Sigmoid colon (tissue), 7 donors: ENCODE measurements around the gene C1orf174. TPM values are rescaled to one million over a fixed set of nuclear protein-coding genes. Genes with fewer than 3 reads are reported as not detected.

ENCODE experiments used
- DNase-seq: peaks from one replicate; pipeline ENCODE4 v3.0.0-alpha.2; 2019
- H3K27ac ChIP-seq, 4 donors: fragments of 200-600 bp; sonication (generic); one replicate each; pipeline ENCODE4 v1.5.1; 2016 to 2019; ENCODE audit warnings: mild to moderate bottlenecking in 1 of 4
- H3K27me3 ChIP-seq, 3 donors: fragments of 200-600 bp; sonication (generic); one replicate each; pipeline ENCODE4 v1.5.1; 2019; ENCODE audit warnings: mild to moderate bottlenecking in 1 of 3
- H3K36me3 ChIP-seq, 4 donors: fragments of 200-600 bp; sonication (generic); one replicate each; pipeline ENCODE4 v1.5.1; 2016 to 2019
- H3K4me1 ChIP-seq, 4 donors: fragments of 200-600 bp; sonication (generic); one replicate each; pipeline ENCODE4 v1.5.1; 2017 to 2019
- H3K4me3 ChIP-seq, 4 donors: fragments of 200-600 bp; sonication (generic); one replicate each; pipeline ENCODE4 v1.5.1; 2017 to 2019; ENCODE audit warnings: mild to moderate bottlenecking in 2 of 4, moderate library complexity in 1 of 4
- H3K9me3 ChIP-seq, 4 donors: fragments of 200-600 bp in 3 of 4; sonication (generic) in 3 of 4; one replicate each; pipeline versions ENCODE4 v1.5.1 to v1.6.1; 2013 to 2019
- CTCF ChIP-seq, 4 experiments: fragments of 450-650 bp in 3 of 4; fragments of 200-600 bp in 1 of 4; IDR thresholded peaks; one replicate each; pipeline ENCODE4 v1.5.1; 2016 to 2019; ENCODE audit warnings: antibody characterized with exemption in 4 of 4, mild to moderate bottlenecking in 3 of 4, moderate library complexity in 2 of 4
- EP300 ChIP-seq, 4 donors: sonication (generic); formaldehyde crosslinking; IDR thresholded peaks; one replicate each; pipeline ENCODE4 v1.6.1; 2017; ENCODE audit warnings: antibody characterized with exemption in 4 of 4
- POLR2A ChIP-seq, 2 donors: fragments of 450-650 bp; IDR thresholded peaks; one replicate each; pipeline ENCODE4 v1.6.1; 2016; ENCODE audit warnings: antibody characterized with exemption in 2 of 2, mild to moderate bottlenecking in 2 of 2, moderate library complexity in 2 of 2
- POLR2AphosphoS5 ChIP-seq, 4 donors: sonication (generic); formaldehyde crosslinking; IDR thresholded peaks; one replicate each; pipeline ENCODE4 v1.6.1; 2017; ENCODE audit warnings: antibody characterized with exemption in 4 of 4
- WGBS, 2 donors: extraction: QIAGEN DNeasy Blood & Tissue Kit; methylation state at CpG; one replicate each; pipeline ENCODE4 v1.1.7; 2013; 5-methylcytosine and 5-hydroxymethylcytosine counted together
- intact Hi-C: fragments of 100-400 bp; cut with DNase I; formaldehyde crosslinking; loops from one replicate; pipeline ENCODE4 v1.15.1; 2023
- polyA plus RNA-seq, 3 donors: library from polyadenylated mRNA; stranded (reverse); fragments of 200-250 nt; gene quantifications; one replicate each; pipeline ENCODE4 v1.2.3, GENCODE V29; 2013
- total RNA-seq, 4 donors: library from RNA; depleted of rRNA; stranded (reverse); fragments of >200 nt; gene quantifications; one replicate each; pipeline ENCODE4 v1.1.0, GENCODE V29; 2016
- donor health status: healthy with polysubstance abuse.
- donor health status: Bipolar disorder and iron deficiency.
- donor health status: healthy.

Gene C1orf174
- total and polyA plus RNA-seq, 7 donors = 10.8 to 33.0 (median 23.4) TPM

DNA sequence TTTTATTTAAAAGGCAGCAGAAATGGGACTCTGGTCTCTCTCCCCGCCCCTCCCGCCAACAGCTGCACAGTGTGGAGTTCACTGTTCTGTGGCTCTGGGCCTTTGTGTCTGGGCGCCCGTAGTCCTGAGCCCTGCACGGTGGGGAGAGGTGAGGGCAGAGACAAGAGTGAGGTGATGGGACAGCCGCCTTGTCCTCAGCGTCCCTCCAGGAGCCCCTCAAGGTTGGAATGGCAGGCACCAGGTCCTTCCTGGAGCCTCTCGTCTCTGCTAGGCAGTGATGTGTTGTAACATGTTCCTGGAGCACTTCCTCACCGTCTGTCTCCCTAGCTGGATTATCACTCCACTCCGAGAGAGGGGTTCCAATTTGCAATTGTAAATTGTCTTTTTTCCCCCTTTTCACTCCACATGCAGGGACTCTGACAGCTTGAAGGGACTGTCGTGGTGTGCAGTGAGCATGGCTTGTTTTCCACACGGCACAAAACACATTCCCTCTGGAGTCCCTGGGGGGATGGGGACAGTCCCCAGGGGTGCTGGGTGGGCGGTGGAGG lies 44.6 kb upstream of the C1orf174 start:
- TF ChIP-seq POLR2A (IDR thresholded peaks at IDR 0.05) (no peak), CTCF (IDR thresholded peaks at IDR 0.05) (no peak), EP300 (IDR thresholded peaks at IDR 0.05) (no peak), POLR2AphosphoS5 (IDR thresholded peaks at IDR 0.05) (no peak)
- intact Hi-C loops = no loop called here
- WGBS, 2 donors = 76 to 79% methylated on average over 13 of the region's 13 CpGs
- no peaks in the 10 kb centered on the region for H3K36me3 ChIP-seq
- H3K4me1 ChIP-seq = peaks cover 0 to 6% (median 5%) of the 10 kb centered on the region in 4 donors
- no peaks in the 10 kb centered on the region for H3K9me3 ChIP-seq
- H3K27me3 ChIP-seq = peaks cover 0 to 4% (median 0%) of the 10 kb centered on the region in 3 donors
- no peak overlapping the region for H3K27ac ChIP-seq
- H3K4me3 ChIP-seq = no peak overlapping the region
- DNase-seq = no peak

DNA sequence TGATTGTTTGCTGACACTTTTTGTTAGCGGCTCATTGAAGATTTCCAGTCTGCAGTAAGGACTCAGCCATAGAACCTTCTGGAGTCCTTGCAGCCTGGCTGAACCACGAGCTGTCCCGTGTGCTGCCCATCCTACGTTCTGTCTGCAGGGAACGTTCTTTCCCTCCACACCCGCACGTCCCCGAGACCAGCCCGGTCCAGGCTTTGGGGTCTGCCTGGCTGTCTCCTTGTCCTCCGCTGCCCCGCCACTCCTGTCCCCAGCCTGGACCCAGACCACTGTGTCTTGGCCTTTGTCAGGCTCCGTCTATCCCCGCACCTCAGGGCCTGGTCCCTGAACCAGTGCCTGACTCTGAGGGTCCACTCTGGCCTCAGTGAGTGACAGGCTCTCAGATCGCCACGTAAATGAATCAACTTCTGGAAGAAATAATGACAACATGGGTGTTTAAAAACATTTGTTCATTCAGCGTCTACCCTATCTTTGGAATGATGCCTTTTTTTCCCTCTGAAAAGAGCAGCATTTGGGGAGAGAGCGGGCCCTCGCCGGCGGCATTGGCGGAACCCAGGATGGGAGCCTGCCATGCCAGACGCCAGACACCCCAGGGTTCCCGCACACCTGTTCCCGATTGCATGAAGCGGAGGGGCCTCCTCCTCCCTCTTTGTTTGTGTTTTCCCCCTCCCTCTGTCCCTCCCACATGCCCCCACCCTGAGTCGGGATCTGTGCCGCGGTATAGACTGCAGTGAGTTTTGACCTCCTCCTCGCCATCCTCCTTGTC lies 43.9 kb upstream of the C1orf174 start:
- H3K27ac ChIP-seq = no peak overlapping the region
- H3K36me3 ChIP-seq = no peaks in the 10 kb centered on the region
- no peak overlapping the region for H3K4me3 ChIP-seq
- intact Hi-C loops = no loop called here
- H3K4me1 ChIP-seq = peaks cover 0 to 6% (median 5%) of the 10 kb centered on the region in 4 donors
- TF ChIP-seq POLR2AphosphoS5 (IDR thresholded peaks at IDR 0.05) (no peak), CTCF (IDR thresholded peaks at IDR 0.05) (no peak), POLR2A (IDR thresholded peaks at IDR 0.05) (no peak), EP300 (IDR thresholded peaks at IDR 0.05) (no peak)
- peaks cover 0 to 4% (median 0%) of the 10 kb centered on the region in 3 donors for H3K27me3 ChIP-seq
- WGBS, 2 donors = 82 to 85% methylated on average over 29 of the region's 29 CpGs
- no peaks in the 10 kb centered on the region for H3K9me3 ChIP-seq
- no peak for DNase-seq

DNA sequence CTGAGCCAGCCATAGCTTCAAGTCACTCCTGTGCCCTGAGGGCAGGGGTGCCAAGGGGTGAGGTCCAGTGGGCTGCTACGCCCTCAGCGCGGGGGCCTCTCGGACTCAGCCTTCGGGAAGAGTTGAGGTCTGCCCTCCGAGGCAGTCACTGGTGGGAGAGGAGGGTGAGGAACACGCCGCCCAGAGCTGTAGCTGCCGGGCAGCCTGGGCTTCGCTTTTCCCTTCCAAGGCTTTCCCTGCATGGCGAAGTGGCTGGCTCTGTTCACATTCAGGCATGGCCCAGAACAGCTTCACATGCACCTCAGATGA lies 43.0 kb upstream of the C1orf174 start:
- H3K9me3 ChIP-seq = no peaks in the 10 kb centered on the region
- no peak for DNase-seq
- WGBS, 2 donors = 19 to 68% methylated on average over 11 of the region's 11 CpGs
- TF ChIP-seq CTCF (IDR thresholded peaks at IDR 0.05) (no peak), POLR2AphosphoS5 (IDR thresholded peaks at IDR 0.05) (no peak), EP300 (IDR thresholded peaks at IDR 0.05) (no peak), POLR2A (IDR thresholded peaks at IDR 0.05) (no peak)
- H3K27me3 ChIP-seq = peaks cover 0 to 4% (median 0%) of the 10 kb centered on the region in 3 donors
- no peak overlapping the region for H3K4me3 ChIP-seq
- intact Hi-C loops = no loop called here
- peaks cover 0 to 2% (median 0%) of the 10 kb centered on the region in 4 donors for H3K4me1 ChIP-seq
- H3K27ac ChIP-seq = no peak overlapping the region
- H3K36me3 ChIP-seq = no peaks in the 10 kb centered on the region

DNA sequence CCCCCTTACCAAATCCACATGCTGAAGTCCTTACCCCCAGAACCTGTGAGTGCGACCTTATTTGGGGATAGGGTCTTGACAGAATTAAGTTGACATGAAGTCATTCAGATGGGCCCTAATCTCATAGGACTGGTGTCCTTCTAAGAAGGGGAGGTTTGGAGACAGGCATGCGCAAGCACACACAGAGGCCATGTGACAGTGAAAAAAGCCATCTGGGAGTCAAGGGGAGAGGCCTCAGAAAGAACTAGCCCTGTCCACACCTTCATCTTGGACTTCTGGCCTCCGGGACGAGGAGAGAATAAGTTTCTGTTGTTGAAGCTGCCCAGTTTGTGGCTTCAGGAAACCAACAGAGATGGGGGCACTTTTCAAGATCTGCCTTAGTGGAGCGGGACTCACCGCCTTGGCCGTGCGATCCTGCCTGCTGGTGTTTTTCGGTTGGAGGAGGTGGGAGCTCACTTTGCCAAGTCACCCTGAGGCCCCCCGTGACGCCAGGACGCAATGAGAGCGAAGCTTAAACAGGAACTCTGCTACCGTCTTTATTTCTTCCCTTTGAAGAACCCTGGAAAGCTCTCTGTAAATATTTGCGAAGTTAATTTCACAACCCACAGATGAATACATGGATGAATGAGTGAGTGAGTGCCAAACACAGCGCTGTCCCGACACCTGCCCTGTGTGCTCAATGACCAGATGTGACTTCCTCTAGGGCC lies 42.5 kb upstream of the C1orf174 start:
- no peaks in the 10 kb centered on the region for H3K36me3 ChIP-seq
- no peak for DNase-seq
- no peak overlapping the region for H3K27ac ChIP-seq
- 17 to 64% methylated on average over 17 of the region's 17 CpGs for WGBS, 2 donors
- peaks cover 0 to 3% (median 0%) of the 10 kb centered on the region in 4 donors for H3K9me3 ChIP-seq
- intact Hi-C loops = no loop called here
- H3K4me3 ChIP-seq = no peak overlapping the region
- peaks cover 0 to 4% (median 0%) of the 10 kb centered on the region in 3 donors for H3K27me3 ChIP-seq
- H3K4me1 ChIP-seq = no peaks in the 10 kb centered on the region
- no peak for TF ChIP-seq CTCF (IDR thresholded peaks at IDR 0.05)
- no peak for TF ChIP-seq POLR2A (IDR thresholded peaks at IDR 0.05)
- TF ChIP-seq EP300 (IDR thresholded peaks at IDR 0.05) = no peak
- TF ChIP-seq POLR2AphosphoS5 (IDR thresholded peaks at IDR 0.05) = no peak
